Sigmoid colon (tissue), 4 donors: Measurements from ENCODE around the gene SEC24C.

ENCODE experiments used
- CTCF ChIP-seq, 4 experiments: fragments of 450-650 bp in 3 of 4; fragments of 200-600 bp in 1 of 4; IDR thresholded peaks; one replicate each; pipeline ENCODE4 v1.5.1; 2016 to 2019; ENCODE audit warnings: antibody characterized with exemption in 4 of 4, mild to moderate bottlenecking in 3 of 4, moderate library complexity in 2 of 4
- POLR2A ChIP-seq, 2 donors: fragments of 450-650 bp; IDR thresholded peaks; one replicate each; pipeline ENCODE4 v1.6.1; 2016; ENCODE audit warnings: antibody characterized with exemption in 2 of 2, mild to moderate bottlenecking in 2 of 2, moderate library complexity in 2 of 2
- POLR2AphosphoS5 ChIP-seq, 4 donors: sonication (generic); formaldehyde crosslinking; IDR thresholded peaks; one replicate each; pipeline ENCODE4 v1.6.1; 2017; ENCODE audit warnings: antibody characterized with exemption in 4 of 4

- TF ChIP-seq POLR2A (IDR thresholded peaks at IDR 0.05) (no peak), CTCF (IDR thresholded peaks at IDR 0.05) (no peak), POLR2AphosphoS5 (IDR thresholded peaks at IDR 0.05) (no peak)
Measured at GRCh38 chr10:73716251-73716650, 27.9 kb upstream of the SEC24C start.
